Measurements from ENCODE around the gene GPI. TPM values are rescaled to one million over a fixed set of nuclear protein-coding genes. Genes with fewer than 3 reads are reported as not detected.
A peak's percentile ranks its signal among the peaks of the same experiment; 100 is the strongest.

Gene GPI
- total RNA-seq, 1 experiment from 2014 or later, result 370 TPM

DNA sequence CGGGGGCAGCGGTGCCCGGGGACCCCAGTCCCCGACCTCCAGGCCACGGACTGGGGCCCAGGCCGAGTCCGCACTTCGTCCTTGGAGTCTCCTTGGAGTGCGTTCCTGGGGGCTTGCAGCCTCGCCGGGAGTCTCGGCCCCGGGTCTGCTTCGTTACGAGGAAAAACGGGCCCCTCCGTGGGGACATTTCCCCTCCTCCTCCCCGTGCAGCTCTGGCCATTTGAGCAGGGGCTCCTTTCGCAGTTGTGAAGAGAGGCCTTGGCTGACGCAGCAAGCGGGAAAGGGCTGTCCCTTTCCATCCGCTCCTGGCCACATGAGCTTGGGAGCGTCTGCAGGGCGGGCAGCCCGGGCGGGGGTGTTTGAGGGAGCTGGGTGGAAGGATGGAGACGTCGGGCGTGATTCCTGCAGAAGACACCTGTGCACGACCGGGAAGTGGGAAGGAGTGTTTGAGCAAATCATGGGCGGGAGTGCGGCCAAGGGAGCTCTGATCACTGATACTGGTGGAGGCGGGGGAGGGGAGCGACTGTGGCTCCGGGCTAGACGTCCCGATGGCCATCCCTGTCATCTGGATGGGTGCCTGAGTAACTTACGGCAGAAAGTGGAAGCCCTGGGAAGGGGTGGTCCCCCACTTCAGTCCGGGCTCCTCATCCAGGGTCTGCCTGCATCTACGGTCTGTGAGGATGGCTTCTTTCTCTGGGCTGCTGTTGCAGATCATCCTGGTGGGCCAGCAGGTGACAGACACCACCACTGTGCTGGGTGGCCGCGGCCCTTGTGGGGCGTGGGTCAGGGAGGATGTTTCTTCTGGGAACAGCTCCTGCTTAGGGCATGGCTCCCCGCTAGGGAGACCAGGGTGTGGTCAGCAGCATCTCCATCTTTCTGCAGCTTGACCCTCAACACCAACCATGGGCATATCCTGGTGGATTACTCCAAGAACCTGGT, 736 bp downstream of the GPI start:
- CTCF ChIA-PET, result no interaction called here
- in situ Hi-C loops (cut with HindIII; ENCODE audit: low pct_unique_long_range_greater_than_20kb, low sequenced_read_pairs), result no loop called here
- H3K4me3 ChIP-seq (ENCODE audit: low read depth in 2 of 2, low read length in 2 of 2), result peak overlapping the region; percentile 72 to 96
- no peaks in the 10 kb centered on the region for H3K9me3 ChIP-seq (ENCODE audit: control insufficient read depth, insufficient read depth, low read depth, low read length)
- ATAC-seq, result peak; percentile 52
- TF ChIP-seq, protein P1, sequence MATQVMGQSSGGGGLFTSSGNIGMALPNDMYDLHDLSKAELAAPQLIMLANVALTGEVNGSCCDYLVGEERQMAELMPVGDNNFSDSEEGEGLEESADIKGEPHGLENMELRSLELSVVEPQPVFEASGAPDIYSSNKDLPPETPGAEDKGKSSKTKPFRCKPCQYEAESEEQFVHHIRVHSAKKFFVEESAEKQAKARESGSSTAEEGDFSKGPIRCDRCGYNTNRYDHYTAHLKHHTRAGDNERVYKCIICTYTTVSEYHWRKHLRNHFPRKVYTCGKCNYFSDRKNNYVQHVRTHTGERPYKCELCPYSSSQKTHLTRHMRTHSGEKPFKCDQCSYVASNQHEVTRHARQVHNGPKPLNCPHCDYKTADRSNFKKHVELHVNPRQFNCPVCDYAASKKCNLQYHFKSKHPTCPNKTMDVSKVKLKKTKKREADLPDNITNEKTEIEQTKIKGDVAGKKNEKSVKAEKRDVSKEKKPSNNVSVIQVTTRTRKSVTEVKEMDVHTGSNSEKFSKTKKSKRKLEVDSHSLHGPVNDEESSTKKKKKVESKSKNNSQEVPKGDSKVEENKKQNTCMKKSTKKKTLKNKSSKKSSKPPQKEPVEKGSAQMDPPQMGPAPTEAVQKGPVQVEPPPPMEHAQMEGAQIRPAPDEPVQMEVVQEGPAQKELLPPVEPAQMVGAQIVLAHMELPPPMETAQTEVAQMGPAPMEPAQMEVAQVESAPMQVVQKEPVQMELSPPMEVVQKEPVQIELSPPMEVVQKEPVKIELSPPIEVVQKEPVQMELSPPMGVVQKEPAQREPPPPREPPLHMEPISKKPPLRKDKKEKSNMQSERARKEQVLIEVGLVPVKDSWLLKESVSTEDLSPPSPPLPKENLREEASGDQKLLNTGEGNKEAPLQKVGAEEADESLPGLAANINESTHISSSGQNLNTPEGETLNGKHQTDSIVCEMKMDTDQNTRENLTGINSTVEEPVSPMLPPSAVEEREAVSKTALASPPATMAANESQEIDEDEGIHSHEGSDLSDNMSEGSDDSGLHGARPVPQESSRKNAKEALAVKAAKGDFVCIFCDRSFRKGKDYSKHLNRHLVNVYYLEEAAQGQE (IDR thresholded peaks at IDR 0.05; ENCODE audit: insufficient read depth in 1 of 2, low read depth in 2 of 2, low read length in 1 of 2), result no peak
- TF ChIP-seq CTCF (IDR thresholded peaks at IDR 0.05), result no peak
- peaks cover 19% of the 10 kb centered on the region; the same call in 1 of the 2 replicates for H3K36me3 ChIP-seq (ENCODE audit: control insufficient read depth, insufficient read depth, low read length)
- H3K27ac ChIP-seq (ENCODE audit: low read length), result peak overlapping the region; percentile 85
- no TSS peak for BruUV-seq (replicated peaks)
- DNase-seq (ENCODE audit: low read depth, low spot score), result no peak
- intact Hi-C loops (cut with micrococcal nuclease; ENCODE audit: unreplicated experiment), result no loop called here
- no peaks in the 10 kb centered on the region for H3K27me3 ChIP-seq (ENCODE audit: control insufficient read depth, insufficient read depth, low read length)
- H3K4me1 ChIP-seq (ENCODE audit: control insufficient read depth, insufficient read depth, low read length), result peaks cover 12% of the 10 kb centered on the region
- POLR2A ChIA-PET, result no interaction called here

- ChIA-PET POLR2A (no interaction called here), CTCF (no interaction called here)
- TSS peak; percentile 44 for BruUV-seq (replicated peaks)
- DNase-seq (ENCODE audit: low read depth, low spot score) (no peak), ATAC-seq (no peak)
- TF ChIP-seq TCF7L2 (IDR thresholded peaks at IDR 0.05; ENCODE audit: low read depth, low read length), result no peak
- TF ChIP-seq, protein P1 (IDR thresholded peaks at IDR 0.05; ENCODE audit: insufficient read depth in 1 of 2, low read depth in 2 of 2, low read length in 1 of 2), result no peak
- TF ChIP-seq POLR2AphosphoS5 (IDR thresholded peaks at IDR 0.05; ENCODE audit: low read depth, low read length), result no peak
- TF ChIP-seq CTCF (IDR thresholded peaks at IDR 0.05), result no peak
- no peak for TF ChIP-seq SIN3A (IDR thresholded peaks at IDR 0.05; ENCODE audit: borderline replicate concordance, insufficient read depth, low read depth, low read length)
- in situ Hi-C loops (cut with HindIII; ENCODE audit: low pct_unique_long_range_greater_than_20kb, low sequenced_read_pairs), result no loop called here
- intact Hi-C loops (cut with micrococcal nuclease; ENCODE audit: unreplicated experiment), result no loop called here
- H3K27me3 ChIP-seq (ENCODE audit: control insufficient read depth, insufficient read depth, low read length), result no peaks in the 10 kb centered on the region
- no peak overlapping the region for H3K27ac ChIP-seq (ENCODE audit: low read length)
- H3K4me3 ChIP-seq (ENCODE audit: low read depth in 2 of 2, low read length in 2 of 2), result peak overlapping the region in 1 of 2 experiments; percentile 96; a peak in 2 of 4 replicates
- H3K9me3 ChIP-seq (ENCODE audit: control insufficient read depth, insufficient read depth, low read depth, low read length), result no peaks in the 10 kb centered on the region
- peaks cover 19% of the 10 kb centered on the region; the same call in 1 of the 2 replicates for H3K36me3 ChIP-seq (ENCODE audit: control insufficient read depth, insufficient read depth, low read length)
- H3K4me1 ChIP-seq (ENCODE audit: control insufficient read depth, insufficient read depth, low read length), result peaks cover 12% of the 10 kb centered on the region
Measured at GRCh38 chr19:34366738-34367623, 2.0 kb downstream of the GPI start.

Measured in Panc1 (cell line).